H1 (cell line): Measurements from ENCODE around the gene KDM6B. TPM values are rescaled to one million over a fixed set of nuclear protein-coding genes. Genes with fewer than 3 reads are reported as not detected.

Source experiments
- ASH2L ChIP-seq: fragments of 200-600, 300-600 bp; sonication (generic); IDR thresholded peaks from one replicate; pipeline ENCODE4 v1.7.1; 2017; ENCODE audit warnings: low read length
- ATF3 ChIP-seq: IDR thresholded peaks from 2 replicates; pipeline ENCODE4 v1.6.1; 2011; ENCODE audit warnings: low read depth, mild to moderate bottlenecking, low read length; ENCODE audit not compliant: insufficient read depth
- BACH1 ChIP-seq: IDR thresholded peaks from 2 replicates; pipeline ENCODE4 v1.6.1; 2012; ENCODE audit warnings: low read length, improper control_type of control experiment
- BCL11A ChIP-seq, 2 experiments: IDR thresholded peaks; one replicate each; pipeline ENCODE4 v1.6.1; 2011; ENCODE audit warnings: low read depth in 2 of 2, low read length in 2 of 2, mild to moderate bottlenecking in 2 of 2
- CBX5 ChIP-seq: fragments of 300-800, 300-1000 bp; sonication (generic); IDR thresholded peaks from 2 replicates; pipeline ENCODE4 v1.7.1; 2016; ENCODE audit warnings: antibody characterized with exemption, low read length, low read depth
- CEBPB ChIP-seq: IDR thresholded peaks from 2 replicates; pipeline ENCODE4 v1.6.1; 2012; ENCODE audit warnings: low read depth, low read length
- CHD1 ChIP-seq: IDR thresholded peaks from 2 replicates; pipeline ENCODE4 v1.6.1; 2012; ENCODE audit warnings: low read depth, low read length, improper control_type of control experiment
- CHD2 ChIP-seq: IDR thresholded peaks from 2 replicates; pipeline ENCODE4 v1.6.1; 2012; ENCODE audit warnings: low read length, improper control_type of control experiment
- FOSL1 ChIP-seq: IDR thresholded peaks from 2 replicates; pipeline ENCODE4 v1.6.1; 2011; ENCODE audit warnings: mild to moderate bottlenecking, low read depth, low read length, moderate library complexity; ENCODE audit not compliant: insufficient read depth
- GABPA ChIP-seq: IDR thresholded peaks from 2 replicates; pipeline ENCODE4 v1.6.1; 2011; ENCODE audit warnings: mild to moderate bottlenecking, low read length, moderate library complexity, borderline replicate concordance; ENCODE audit not compliant: insufficient read depth
- JUN ChIP-seq: IDR thresholded peaks from 2 replicates; pipeline ENCODE4 v1.6.1; 2011; ENCODE audit warnings: low read depth, mild to moderate bottlenecking, improper control_type of control experiment, low read length
- MAFK ChIP-seq: IDR thresholded peaks from 2 replicates; pipeline ENCODE4 v1.6.1; 2012; ENCODE audit warnings: low read depth, mild to moderate bottlenecking, improper control_type of control experiment, low read length
- MAX ChIP-seq: IDR thresholded peaks from 2 replicates; pipeline ENCODE4 v1.6.1; 2012; ENCODE audit warnings: inconsistent platforms
- POLR2A ChIP-seq, 2 experiments: IDR thresholded peaks; 1 replicate in 1 of 2; 2 replicates in 1 of 2; pipeline ENCODE4 v1.6.1; 2011; ENCODE audit warnings: low read depth in 2 of 2, low read length in 2 of 2, mild to moderate bottlenecking in 2 of 2; ENCODE audit errors: control extremely low read depth in 1 of 2
- RBBP5 ChIP-seq: IDR thresholded peaks from 2 replicates; pipeline ENCODE4 v1.7.1; 2012; ENCODE audit warnings: low read depth, mild to moderate bottlenecking, inconsistent platforms, low read length, moderate library complexity, borderline replicate concordance
- RNF2 ChIP-seq: fragments of 200-900, 300-1000 bp; sonication (generic); IDR thresholded peaks from 2 replicates; pipeline ENCODE4 v1.7.1; 2016; ENCODE audit warnings: borderline replicate concordance, low read depth, mild to moderate bottlenecking, antibody characterized with exemption, low read length; ENCODE audit not compliant: poor library complexity, severe bottlenecking; ENCODE audit errors: missing control alignments
- RXRA ChIP-seq: IDR thresholded peaks from 2 replicates; pipeline ENCODE4 v1.6.1; 2011; ENCODE audit warnings: low read depth, mild to moderate bottlenecking, low read length, moderate library complexity; ENCODE audit not compliant: insufficient read depth
- SIRT6 ChIP-seq: IDR thresholded peaks from one replicate; pipeline ENCODE4 v1.7.1; 2012; ENCODE audit warnings: low read length, inconsistent platforms
- SRF ChIP-seq: IDR thresholded peaks from 2 replicates; pipeline ENCODE4 v1.6.1; 2011; ENCODE audit warnings: mild to moderate bottlenecking, low read depth, low read length, moderate library complexity
- SUZ12 ChIP-seq: fragments of 200-600 bp; sonication (generic); IDR thresholded peaks from 2 replicates; pipeline ENCODE4 v1.6.1; 2012; ENCODE audit warnings: mild to moderate bottlenecking, inconsistent platforms, low read length, moderate library complexity, mixed read lengths
- TAF1 ChIP-seq: IDR thresholded peaks from 2 replicates; pipeline ENCODE4 v1.6.1; 2011; ENCODE audit warnings: mild to moderate bottlenecking, low read depth, low read length
- TEAD4 ChIP-seq: IDR thresholded peaks from 2 replicates; pipeline ENCODE4 v1.6.1; 2012; ENCODE audit warnings: low read depth, low read length, inconsistent platforms, mixed read lengths
- ZNF274 ChIP-seq: IDR thresholded peaks from 2 replicates; pipeline ENCODE4 v1.7.0; 2012; ENCODE audit warnings: low read length, borderline replicate concordance; ENCODE audit errors: extremely low read depth
- polyA plus RNA-seq, 7 experiments: library from polyadenylated mRNA; depleted of rRNA in 3 of 7; stranded (reverse) in 5 of 7; unstranded in 2 of 7; fragments of >200 nt in 5 of 7; fragments of 200-250 nt in 2 of 7; gene quantifications; 1 replicate in 5 of 7; 2 replicates in 1 of 7; 4 replicates in 1 of 7; pipeline versions ENCODE4 v1.2.1 to v1.2.3, GENCODE V29; 2011 to 2013; ENCODE audit warnings: missing spikeins in 2 of 7, mixed read lengths in 2 of 7
- total RNA-seq: library from RNA; stranded (reverse); fragmentation: NEBNext Ultra II Directional; extraction: Animal tissue kit (Norgen Biotek cat#: 25700); gene quantifications from 2 replicates; pipeline ENCODE4 v1.2.1, GENCODE V29; 2021

Gene KDM6B
- total and polyA plus RNA-seq, 2 of the 8 experiments (the other 6 are each of a cell fraction or from before 2014, with no cell fraction given): 0.48 to 3.7 TPM

GRCh38 chr17:7856811-7857712 lies 23.0 kb downstream of the KDM6B start, which contains the start of gene NAA38 (continued):
- TF ChIP-seq CEBPB (no peak), CBX5 (no peak), CHD1 (no peak), RNF2 (no peak), TAF1 (peak; percentile 53), POLR2A (IDR thresholded peaks at IDR 0.05; ENCODE audit: control extremely low read depth in 1 of 2, low read depth in 2 of 2, low read length in 2 of 2) (no peak; a peak in 1 of 3 replicates), ZNF274 (no peak), MAX (peak; percentile 30; the same call in 1 of the 2 replicates), SIRT6 (no peak), BCL11A (IDR thresholded peaks at IDR 0.05; ENCODE audit: low read depth in 2 of 2, low read length in 2 of 2) (no peak), ASH2L (no peak), ATF3 (peak; percentile 20; the same call in 1 of the 2 replicates), GABPA (no peak), BACH1 (peak; percentile 50; the same call in 1 of the 2 replicates), FOSL1 (no peak), SUZ12 (no peak), CHD2 (peak; percentile 99), JUN (no peak), RXRA (no peak), MAFK (no peak), SRF (no peak), RBBP5 (peak; percentile 85), TEAD4 (no peak)
